Thoracic aorta (tissue), 2 donors: Measurements from ENCODE around the gene NUFIP1. TPM values are rescaled to one million over a fixed set of nuclear protein-coding genes. Genes with fewer than 3 reads are reported as not detected.
"Not testable (repeated sequence)": the region's sequence is repeated elsewhere in the genome, so short reads cannot be mapped to it uniquely, and the experiment has no call there.

ENCODE experiments used
- ATAC-seq: fragments of 150-250 bp; one replicate; pipeline ENCODE4 v1.8.0; 2017; ENCODE audit warnings: low read depth; ENCODE audit not compliant: insufficient number of reproducible peaks, low FRiP score
- DNase-seq: peaks from one replicate; pipeline ENCODE4 v3.0.0-alpha.2; 2020; ENCODE audit warnings: low spot score
- H3K27ac ChIP-seq, 2 donors: fragments of 200-600 bp; sonication (generic); 1 replicate in 1 of 2; 2 replicates in 1 of 2; pipeline ENCODE4 v1.5.1; 2016; ENCODE audit warnings: mild to moderate bottlenecking in 2 of 2, moderate library complexity in 2 of 2
- H3K27me3 ChIP-seq: fragments of 200-600 bp; sonication (generic); replicated peaks from 2 replicates; pipeline ENCODE4 v1.6.0; 2016; ENCODE audit warnings: mild to moderate bottlenecking; ENCODE audit not compliant: insufficient read depth
- H3K36me3 ChIP-seq: fragments of 200-600 bp; sonication (generic); one replicate; pipeline ENCODE4 v1.5.1; 2016
- H3K4me1 ChIP-seq, 2 donors: fragments of 200-600 bp; sonication (generic); 1 replicate in 1 of 2; 2 replicates in 1 of 2; pipeline versions ENCODE4 v1.5.1 to v1.6.0; 2016; ENCODE audit warnings: low read depth in 2 of 2, mild to moderate bottlenecking in 1 of 2; ENCODE audit not compliant: control insufficient read depth in 1 of 2
- H3K4me3 ChIP-seq: fragments of 200-600 bp; sonication (generic); 2 replicates; pipeline ENCODE4 v1.5.1; 2016; ENCODE audit warnings: mild to moderate bottlenecking
- H3K9me3 ChIP-seq: fragments of 200-600 bp; sonication (generic); 2 replicates; pipeline ENCODE4 v1.5.1; 2016
- CTCF ChIP-seq: fragments of 200-600 bp; sonication (generic); IDR thresholded peaks from one replicate; pipeline ENCODE4 v1.5.1; 2019; ENCODE audit warnings: antibody characterized with exemption
- total RNA-seq, 2 donors: library from RNA; depleted of rRNA; stranded (reverse); fragments of >200 nt; gene quantifications; one replicate each; pipeline versions ENCODE4 v1.1.0 to v1.2.3, GENCODE V29; 2016

Gene NUFIP1
- total RNA-seq, 2 donors from 2014 or later, result 0.54 to 4.5 TPM

DNA sequence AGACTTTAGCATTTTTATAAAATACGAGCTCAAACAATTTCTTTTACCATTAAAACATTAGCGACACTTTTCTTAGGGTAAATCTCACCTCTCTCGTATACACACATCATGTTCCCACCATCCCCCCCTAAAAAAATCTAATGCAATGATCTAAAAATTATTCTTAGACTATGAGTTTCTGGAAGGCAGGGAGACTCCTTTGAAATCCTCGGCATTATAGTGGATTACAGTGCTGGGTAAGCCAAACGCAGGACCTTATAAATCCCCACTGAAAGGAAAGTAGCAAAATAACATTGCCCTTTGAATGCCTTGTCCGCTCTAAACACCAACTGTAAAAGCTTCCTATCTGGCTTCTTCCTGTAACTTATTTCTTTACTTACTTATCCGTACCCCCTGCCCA, 35.0 kb downstream of the NUFIP1 start:
- Histone ChIP-seq H3K4me3 (no peak overlapping the region), H3K36me3 (no peaks in the 10 kb centered on the region), H3K27ac (no peak overlapping the region), H3K4me1 (no peaks in the 10 kb centered on the region), H3K9me3 (no peaks in the 10 kb centered on the region), H3K27me3 (no peaks in the 10 kb centered on the region)
- TF ChIP-seq CTCF, result no peak
- no peak for ATAC-seq
- no peak for DNase-seq

GRCh38 chr13:44952671-44953070, 36.6 kb downstream of the NUFIP1 start:
- ATAC-seq, result no peak
- Histone ChIP-seq H3K27ac (no peak overlapping the region), H3K27me3 (no peaks in the 10 kb centered on the region), H3K4me3 (no peak overlapping the region), H3K36me3 (no peaks in the 10 kb centered on the region), H3K4me1 (no peaks in the 10 kb centered on the region), H3K9me3 (no peaks in the 10 kb centered on the region)
- no peak for TF ChIP-seq CTCF
- DNase-seq, result no peak

DNA sequence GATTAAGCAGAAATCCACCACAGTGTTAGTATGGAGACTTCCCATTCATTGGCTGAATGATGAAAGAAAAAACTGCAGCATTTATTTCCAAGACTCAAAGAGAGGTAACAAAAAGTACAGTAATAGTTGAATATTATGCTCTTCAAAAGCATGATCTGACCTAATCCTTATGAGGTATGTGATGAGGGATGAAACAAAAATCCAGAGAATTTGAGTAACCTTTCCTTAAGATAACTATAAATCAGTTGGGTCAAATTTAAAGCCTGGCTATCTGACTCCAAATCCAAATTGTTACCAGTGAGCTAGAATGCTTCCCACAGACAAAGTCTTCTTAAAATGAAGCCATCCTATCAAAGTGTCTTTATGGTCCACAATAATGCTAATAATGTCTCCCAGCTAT, 38.1 kb downstream of the NUFIP1 start:
- ATAC-seq, result no peak
- no peak for DNase-seq
- H3K27me3 ChIP-seq, result no peaks in the 10 kb centered on the region
- no peaks in the 10 kb centered on the region for H3K4me1 ChIP-seq
- TF ChIP-seq CTCF, result no peak
- H3K9me3 ChIP-seq, result no peaks in the 10 kb centered on the region
- H3K36me3 ChIP-seq, result no peaks in the 10 kb centered on the region
- no peak overlapping the region for H3K4me3 ChIP-seq
- H3K27ac ChIP-seq, result no peak overlapping the region

DNA sequence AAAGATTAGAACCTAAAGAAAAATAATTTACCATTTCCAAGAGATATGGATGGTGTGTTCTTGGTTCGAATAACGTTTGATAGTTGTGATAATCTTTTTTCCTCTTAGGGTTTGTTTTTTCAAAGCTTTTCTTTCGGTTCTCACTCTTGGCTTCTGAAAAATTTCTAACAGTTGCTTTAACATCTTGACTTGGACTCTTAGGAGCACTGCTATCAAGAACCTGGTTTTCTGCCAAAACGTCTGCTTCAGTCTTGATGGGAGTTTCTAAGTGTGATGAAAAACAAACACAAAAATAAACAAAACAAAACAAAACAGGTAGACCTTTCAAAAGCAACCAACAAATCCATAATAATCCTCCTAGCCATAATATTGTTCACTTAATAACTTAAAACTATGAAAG, 45.9 kb downstream of the NUFIP1 start:
- H3K27me3 ChIP-seq, H3K27ac ChIP-seq, ATAC-seq, H3K4me3 ChIP-seq, H3K9me3 ChIP-seq, H3K36me3 ChIP-seq, DNase-seq, H3K4me1 ChIP-seq: not testable (repeated sequence)

- no peak for TF ChIP-seq CTCF
- Histone ChIP-seq H3K9me3 (no peaks in the 10 kb centered on the region), H3K27me3 (no peaks in the 10 kb centered on the region), H3K27ac (no peak overlapping the region), H3K4me3 (no peak overlapping the region), H3K4me1 (peaks cover 3 to 4% of the 10 kb centered on the region in 2 donors), H3K36me3 (no peaks in the 10 kb centered on the region)
- DNase-seq, result no peak
- no peak for ATAC-seq
Measured at GRCh38 chr13:44938854-44939253, 50.4 kb downstream of the NUFIP1 start.

- H3K4me1 ChIP-seq, result peaks cover 16 to 28% of the 10 kb centered on the region in 2 donors
- ATAC-seq, result no peak
- H3K4me3 ChIP-seq, result no peak overlapping the region
- DNase-seq, result no peak
- H3K36me3 ChIP-seq, result no peaks in the 10 kb centered on the region
- no peaks in the 10 kb centered on the region for H3K9me3 ChIP-seq
- no peak overlapping the region for H3K27ac ChIP-seq
- no peak for TF ChIP-seq CTCF
- H3K27me3 ChIP-seq, result no peaks in the 10 kb centered on the region
Measured at GRCh38 chr13:44936246-44936645, 53.0 kb downstream of the NUFIP1 start.
